NOMO-1 treated with dmso at 0.1 percent for 144 hours (cell line): ENCODE results near the gene STAB1.

Source experiments
- DNase-seq: peaks from one replicate; lab custom pipeline; 2025; ENCODE audit not compliant: unreplicated experiment; lab: John Stamatoyannopoulos, UW

The STAB1 gene

DNA sequence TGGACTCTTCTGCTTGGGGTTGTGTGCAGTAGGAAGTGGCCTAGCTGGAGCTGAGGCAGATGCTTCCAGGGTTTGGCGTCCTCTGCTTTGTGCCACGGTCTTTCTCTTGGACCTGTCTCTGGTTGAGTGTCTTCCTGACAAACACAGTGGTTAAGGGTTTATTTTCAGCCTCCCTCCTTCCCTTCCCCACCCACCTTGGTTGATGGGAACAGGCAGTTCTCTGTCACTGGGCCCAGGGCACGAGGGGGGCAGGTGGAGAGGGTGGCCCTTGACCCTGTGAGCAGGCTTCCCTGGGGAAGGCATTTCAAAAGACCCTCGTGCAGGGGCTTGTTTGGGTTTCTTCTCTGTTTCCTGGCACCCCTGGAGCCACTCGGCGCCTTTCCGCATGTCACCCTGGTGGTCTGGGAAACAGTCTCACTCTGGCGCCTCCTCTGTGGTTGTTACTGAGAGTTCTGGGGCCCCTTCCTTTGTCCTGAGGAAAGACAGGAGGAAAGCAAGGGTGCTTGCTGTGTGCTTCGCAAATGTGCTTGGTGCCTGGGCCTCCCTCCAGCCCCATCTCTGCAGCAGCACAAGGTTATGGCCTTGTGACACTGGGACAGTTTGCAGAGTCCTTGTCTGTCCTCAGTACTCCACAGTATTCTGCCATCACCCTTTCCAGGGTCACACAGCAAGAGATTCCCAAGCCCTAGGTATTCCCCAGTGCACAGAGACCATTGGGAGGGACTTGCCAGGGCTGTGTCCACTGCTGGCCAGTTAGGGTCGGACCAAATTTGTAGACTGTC, 10.3 kb upstream of the STAB1 start:
- DNase-seq = no peak

GRCh38 chr3:52487050-52487787, 7.9 kb upstream of the STAB1 start:
- DNase-seq = no peak

DNA sequence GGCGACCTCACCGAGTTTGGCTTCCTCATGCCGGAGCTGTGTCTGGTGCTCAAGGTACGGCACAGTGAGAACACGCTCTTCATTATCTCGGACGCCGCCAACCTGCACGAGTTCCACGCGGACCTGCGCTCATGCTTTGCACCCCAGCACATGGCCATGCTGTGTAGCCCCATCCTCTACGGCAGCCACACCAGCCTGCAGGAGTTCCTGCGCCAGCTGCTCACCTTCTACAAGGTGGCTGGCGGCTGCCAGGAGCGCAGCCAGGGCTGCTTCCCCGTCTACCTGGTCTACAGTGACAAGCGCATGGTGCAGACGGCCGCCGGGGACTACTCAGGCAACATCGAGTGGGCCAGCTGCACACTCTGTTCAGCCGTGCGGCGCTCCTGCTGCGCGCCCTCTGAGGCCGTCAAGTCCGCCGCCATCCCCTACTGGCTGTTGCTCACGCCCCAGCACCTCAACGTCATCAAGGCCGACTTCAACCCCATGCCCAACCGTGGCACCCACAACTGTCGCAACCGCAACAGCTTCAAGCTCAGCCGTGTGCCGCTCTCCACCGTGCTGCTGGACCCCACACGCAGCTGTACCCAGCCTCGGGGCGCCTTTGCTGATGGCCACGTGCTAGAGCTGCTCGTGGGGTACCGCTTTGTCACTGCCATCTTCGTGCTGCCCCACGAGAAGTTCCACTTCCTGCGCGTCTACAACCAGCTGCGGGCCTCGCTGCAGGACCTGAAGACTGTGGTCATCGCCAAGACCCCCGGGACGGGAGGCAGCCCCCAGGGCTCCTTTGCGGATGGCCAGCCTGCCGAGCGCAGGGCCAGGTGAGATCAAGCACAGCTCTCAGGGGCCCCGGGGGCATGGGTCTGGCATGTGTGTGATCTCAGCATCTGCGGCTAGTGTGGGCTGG, 7.1 kb upstream of the STAB1 start:
- DNase-seq = no peak

DNA sequence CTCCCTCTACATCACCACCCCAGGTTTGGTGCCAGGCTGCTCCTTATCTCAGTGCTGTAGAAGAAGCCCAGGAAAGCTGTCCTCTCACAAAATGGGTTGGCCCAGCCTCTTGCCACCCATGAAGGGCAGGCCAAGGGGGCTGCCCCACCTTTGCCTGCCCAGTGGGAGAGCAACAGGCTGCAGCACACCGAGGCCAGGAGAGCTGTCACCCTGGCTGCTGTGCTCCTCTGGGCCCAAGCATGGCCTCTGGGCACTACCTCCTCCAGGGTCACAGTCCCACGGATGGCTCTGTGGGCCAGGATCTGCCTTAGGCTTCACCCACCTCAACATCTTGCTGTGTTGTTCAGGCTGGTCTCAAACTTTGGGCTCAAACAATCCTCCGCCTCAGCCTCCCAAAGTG, 6.4 kb upstream of the STAB1 start:
- no peak for DNase-seq

- DNase-seq = no peak
Observed at GRCh38 chr3:52489453-52489852, 5.7 kb upstream of the STAB1 start.

DNA sequence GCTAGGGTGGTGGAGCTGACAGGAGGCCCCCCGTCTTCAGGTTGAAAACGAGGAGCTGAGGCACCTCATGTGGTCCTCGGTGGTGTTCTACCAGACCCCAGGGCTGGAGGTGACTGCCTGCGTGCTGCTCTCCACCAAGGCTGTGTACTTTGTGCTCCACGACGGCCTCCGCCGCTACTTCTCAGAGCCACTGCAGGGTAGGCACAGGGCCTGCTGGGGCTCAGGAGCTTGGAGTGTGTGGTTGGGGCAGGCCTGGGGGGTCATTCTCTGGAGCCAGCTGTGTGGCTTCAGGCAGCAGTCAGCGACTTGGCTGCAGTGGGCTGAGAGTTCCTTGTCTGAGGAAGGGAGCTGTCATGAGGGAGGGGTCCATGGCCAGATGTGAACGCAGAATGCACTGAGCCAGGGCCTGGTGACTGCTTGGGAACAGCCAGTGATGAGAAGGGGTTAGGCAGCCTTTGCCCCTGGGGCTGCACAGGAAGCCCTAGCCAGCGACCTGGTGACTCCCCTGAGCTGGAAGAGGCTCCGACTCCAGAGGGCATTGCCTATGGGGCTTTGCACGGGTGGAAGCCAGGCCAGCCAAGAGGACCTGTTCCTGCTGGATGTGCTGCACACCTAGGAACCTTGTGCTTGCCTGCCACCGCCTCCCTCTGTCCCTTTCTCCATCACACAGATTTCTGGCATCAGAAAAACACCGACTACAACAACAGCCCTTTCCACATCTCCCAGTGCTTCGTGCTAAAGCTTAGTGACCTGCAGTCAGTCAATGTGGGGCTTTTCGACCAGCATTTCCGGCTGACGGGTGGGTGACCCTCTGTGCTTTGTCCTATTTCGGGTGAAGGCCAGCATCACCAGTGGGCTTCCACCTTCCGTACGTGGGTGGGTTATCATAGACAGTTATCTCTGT, 4.9 kb upstream of the STAB1 start:
- DNase-seq = no peak

DNA sequence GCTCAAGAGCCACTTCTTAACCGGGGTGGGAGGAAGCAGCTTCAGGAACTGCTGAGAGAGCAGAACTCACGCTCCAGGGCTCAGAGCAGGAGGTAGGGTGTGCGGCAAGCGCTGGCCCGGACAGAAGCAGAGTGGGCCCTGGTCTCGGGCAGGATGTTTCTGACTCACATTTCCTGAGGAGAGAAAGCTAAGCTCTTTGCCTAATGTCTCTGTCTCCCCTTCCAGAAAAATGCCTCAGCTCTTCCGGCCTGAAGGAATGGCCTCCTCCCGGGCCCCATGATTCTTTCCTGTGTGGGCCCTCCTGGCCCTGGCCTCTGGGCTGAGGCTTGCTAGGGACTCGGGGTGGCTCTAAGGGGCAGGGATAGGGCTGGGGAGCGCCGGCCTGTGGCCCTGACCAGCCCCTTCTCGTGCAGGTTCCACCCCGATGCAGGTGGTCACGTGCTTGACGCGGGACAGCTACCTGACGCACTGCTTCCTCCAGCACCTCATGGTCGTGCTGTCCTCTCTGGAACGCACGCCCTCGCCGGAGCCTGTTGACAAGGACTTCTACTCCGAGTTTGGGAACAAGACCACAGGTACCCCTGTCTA, 4.1 kb upstream of the STAB1 start:
- no peak for DNase-seq

- no peak for DNase-seq
Observed at GRCh38 chr3:52492059-52492458, 3.1 kb upstream of the STAB1 start.

GRCh38 chr3:52493232-52494017, 1.7 kb upstream of the STAB1 start:
- DNase-seq = no peak

GRCh38 chr3:52494445-52494844, 693 bp upstream of the STAB1 start:
- no peak for DNase-seq

- no peak for DNase-seq
Observed at GRCh38 chr3:52495777-52496602, 852 bp downstream of the STAB1 start.

GRCh38 chr3:52498137-52499054, 3.3 kb downstream of the STAB1 start:
- DNase-seq = peak; percentile 90

- no peak for DNase-seq
Observed at GRCh38 chr3:52501046-52501445, 5.9 kb downstream of the STAB1 start.

GRCh38 chr3:52502001-52502400, 6.9 kb downstream of the STAB1 start:
- DNase-seq = no peak

GRCh38 chr3:52502808-52503350, 7.7 kb downstream of the STAB1 start:
- no peak for DNase-seq

DNA sequence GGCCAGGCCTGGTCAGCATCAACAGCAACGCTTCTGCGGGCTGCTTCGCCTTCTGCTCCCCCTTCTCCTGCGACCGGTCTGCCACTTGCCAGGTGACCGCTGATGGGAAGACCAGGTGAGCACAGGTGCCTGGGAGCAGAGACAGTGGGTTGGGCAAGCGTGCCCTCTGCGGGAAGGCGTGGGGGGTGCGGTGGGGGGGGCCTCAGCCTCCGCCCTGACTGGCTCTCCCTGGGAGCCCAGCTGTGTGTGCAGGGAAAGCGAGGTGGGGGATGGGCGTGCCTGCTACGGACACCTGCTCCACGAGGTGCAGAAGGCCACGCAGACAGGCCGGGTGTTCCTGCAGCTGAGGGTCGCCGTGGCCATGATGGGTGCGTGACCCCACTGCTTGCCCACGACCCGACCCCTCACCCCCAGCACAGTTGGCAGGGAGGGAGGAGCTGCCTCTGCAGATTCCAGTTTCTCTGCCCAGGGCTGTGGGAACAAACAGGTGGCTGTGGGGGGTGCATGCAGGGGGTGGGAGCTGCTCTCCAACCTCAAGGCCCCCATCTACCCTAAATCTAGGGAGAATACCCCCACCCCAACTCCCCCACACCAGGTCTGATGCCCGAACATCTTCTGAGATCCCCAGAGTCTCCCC, 8.8 kb downstream of the STAB1 start:
- no peak for DNase-seq

GRCh38 chr3:52504977-52505376, 9.8 kb downstream of the STAB1 start:
- no peak for DNase-seq
